K562 (cell line): Measurements from ENCODE around the gene BCKDK. TPM values are rescaled to one million over a fixed set of nuclear protein-coding genes. Genes with fewer than 3 reads are reported as not detected.
A peak's percentile ranks its signal among the peaks of the same experiment; 100 is the strongest.

Experiments used
- ATAC-seq: fragments of 200-7000 bp; cut with Tn5 transposase; 3 replicates; pipeline ENCODE4 v1.9.1; 2020; ENCODE audit warnings: moderate library complexity
- BruUV-seq: library from RNA; stranded (reverse); fragments of 400-500 nt; replicated peaks from 2 replicates; lab custom pipeline; 2021; lab: Mats Ljungman, UMichigan
- CTCF ChIA-PET: fragments of 300-600 bp; formaldehyde crosslinking; extraction: SDS; loops from one replicate; lab custom pipeline; 2021; ENCODE audit warnings: low intra/inter-chr PET ratio; lab: Yijun Ruan, JAX
- POLR2A ChIA-PET: fragments of 300-600, 350-650 bp; sonication (Branson Sonifier 250); formaldehyde crosslinking; extraction: SDS; loops from one replicate; lab custom pipeline; 2021; ENCODE audit warnings: antibody characterized with exemption, inconsistent platforms; lab: Yijun Ruan, JAX
- DNase-seq, 4 experiments: peaks; one replicate each; pipeline versions ENCODE4 v3.0.0 to v3.0.0-alpha.2; 2011 to 2018; ENCODE audit warnings: low spot score in 3 of 4, mixed read lengths in 3 of 4; ENCODE audit errors: extremely low read depth in 1 of 4
- FAIRE-seq: peaks from 2 replicates; lab custom pipeline; 2011; peaks lifted over from hg19 to GRCh38; lab: Jason Lieb, UNC
- H2AFZ ChIP-seq: 2 replicates; pipeline ENCODE4 v1.6.0; 2011; ENCODE audit warnings: low read depth, low read length, control low read depth, inconsistent platforms
- H3K27ac ChIP-seq: fragments of 200-600 bp; 3 replicates; pipeline ENCODE4 v1.8.0; 2011; ENCODE audit warnings: low read depth, mild to moderate bottlenecking, control low read depth, inconsistent platforms, low read length, moderate library complexity, mixed read lengths; ENCODE audit errors: extremely low read depth
- H3K27me3 ChIP-seq, 2 experiments: fragments of 300-600 bp in 1 of 2; 2 replicates in 1 of 2; 3 replicates in 1 of 2; pipeline versions ENCODE4 v1.6.0 to v1.8.0; 2011; ENCODE audit warnings: inconsistent platforms in 2 of 2, low read length in 2 of 2, mild to moderate bottlenecking in 1 of 2, mixed read lengths in 1 of 2, moderate library complexity in 1 of 2; ENCODE audit not compliant: control insufficient read depth in 2 of 2, insufficient read depth in 2 of 2
- H3K36me3 ChIP-seq: fragments of 300-600 bp; 3 replicates; pipeline ENCODE4 v1.8.0; 2011; ENCODE audit warnings: mild to moderate bottlenecking, low read length, inconsistent platforms; ENCODE audit not compliant: control insufficient read depth, insufficient read depth
- H3K4me1 ChIP-seq, 2 experiments: fragments of 200-600 bp in 1 of 2; replicated peaks in 1 of 2; 2 replicates in 1 of 2; 3 replicates in 1 of 2; pipeline versions ENCODE4 v1.5.1 to v1.8.0; 2011; ENCODE audit warnings: inconsistent platforms in 2 of 2, low read length in 2 of 2, mild to moderate bottlenecking in 1 of 2, mixed read lengths in 1 of 2, moderate library complexity in 1 of 2; ENCODE audit not compliant: control insufficient read depth in 2 of 2, insufficient read depth in 2 of 2
- H3K4me2 ChIP-seq: 2 replicates; pipeline ENCODE4 v1.6.1; 2011; ENCODE audit warnings: low read length, control low read depth, inconsistent platforms, mixed read lengths; ENCODE audit not compliant: insufficient read depth
- H3K4me3 ChIP-seq: fragments of 200-600 bp; sonication (generic), shearing (Covaris generic); 2 replicates; pipeline ENCODE4 v1.5.1; 2016; ENCODE audit warnings: control low read depth, inconsistent platforms
- H3K79me2 ChIP-seq: fragments of 200-600 bp; 3 replicates; pipeline ENCODE4 v1.8.0; 2011; ENCODE audit warnings: low read length, inconsistent platforms; ENCODE audit not compliant: control insufficient read depth, insufficient read depth
- H3K9ac ChIP-seq, 2 experiments: 2 replicates each; pipeline versions ENCODE4 v1.6.0 to v1.6.1; 2011; ENCODE audit warnings: low read depth in 2 of 2, low read length in 2 of 2, control low read depth in 1 of 2, inconsistent platforms in 1 of 2, mild to moderate bottlenecking in 1 of 2, mixed read lengths in 1 of 2; ENCODE audit not compliant: insufficient read depth in 1 of 2
- H3K9me1 ChIP-seq: one replicate; pipeline ENCODE4 v1.6.0; 2011; ENCODE audit warnings: inconsistent platforms, mild to moderate bottlenecking, low read length, moderate library complexity; ENCODE audit not compliant: control insufficient read depth, insufficient read depth
- H3K9me3 ChIP-seq: replicated peaks from 2 replicates; pipeline ENCODE4 v1.5.1; 2011; ENCODE audit warnings: low read depth, low read length, inconsistent platforms; ENCODE audit not compliant: control insufficient read depth, insufficient read depth
- H4K20me1 ChIP-seq: replicated peaks from 2 replicates; pipeline ENCODE4 v1.6.1; 2011; ENCODE audit warnings: low read length, inconsistent platforms, mixed read lengths; ENCODE audit not compliant: control insufficient read depth, insufficient read depth
- CEBPB ChIP-seq: fragments of 450-650 bp; IDR thresholded peaks from 2 replicates; pipeline ENCODE4 v1.6.1; 2016; ENCODE audit warnings: missing genetic modification characterization, missing compliant biosample characterization
- CUX1 ChIP-seq: fragments of 200-800 bp; sonication (Bioruptor generic); IDR thresholded peaks from 2 replicates; pipeline ENCODE4 v1.6.1; 2016; ENCODE audit warnings: missing genetic modification characterization, missing compliant biosample characterization
- ILF3 ChIP-seq: fragments of 450-650 bp; IDR thresholded peaks from 2 replicates; pipeline ENCODE4 v1.6.1; 2018; ENCODE audit warnings: antibody characterized with exemption, mild to moderate bottlenecking, moderate library complexity, borderline replicate concordance
- KAT7 ChIP-seq: sonication (generic); formaldehyde crosslinking; IDR thresholded peaks from 2 replicates; pipeline ENCODE4 v1.8.0; 2022; ENCODE audit warnings: missing genetic modification reagents, mild to moderate bottlenecking, borderline replicate concordance
- MXD1 ChIP-seq: fragments of 250-450 bp; sonication (Bioruptor Pico); IDR thresholded peaks from 2 replicates; pipeline ENCODE4 v1.8.0; 2021; ENCODE audit warnings: borderline replicate concordance, mild to moderate bottlenecking, moderate library complexity; ENCODE audit not compliant: poor library complexity, severe bottlenecking
- POLR2G ChIP-seq: fragments of 200-400 bp; formaldehyde crosslinking; IDR thresholded peaks from 2 replicates; pipeline ENCODE4 v1.6.1; 2017; ENCODE audit warnings: low read depth, mild to moderate bottlenecking, antibody characterized with exemption, low read length, moderate library complexity
- RBFOX2 ChIP-seq: fragments of 200-400 bp; formaldehyde crosslinking; IDR thresholded peaks from 2 replicates; pipeline ENCODE4 v1.6.1; 2017; ENCODE audit warnings: low read depth, mild to moderate bottlenecking, low read length, moderate library complexity
- SAP30 ChIP-seq: fragments of 200-600 bp; sonication (generic); IDR thresholded peaks from 2 replicates; pipeline ENCODE4 v1.6.1; 2012; ENCODE audit warnings: borderline replicate concordance, low read depth, mild to moderate bottlenecking, moderate library complexity, low read length, control low read depth, inconsistent platforms; ENCODE audit not compliant: insufficient read depth, poor library complexity, severe bottlenecking
- SREBF1 ChIP-seq: fragments of 150-350 bp; IDR thresholded peaks from 2 replicates; pipeline ENCODE4 v1.6.1; 2014; ENCODE audit warnings: antibody characterized with exemption, low read depth, low read length, borderline replicate concordance
- WGBS: fragments of 100-300 bp; shearing (Covaris generic); methylation state at CpG from one replicate; pipeline ENCODE4 v1.1.6; 2016; ENCODE audit warnings: low coverage, mixed read lengths; ENCODE audit not compliant: insufficient coverage; ENCODE audit errors: missing lambda C conversion rate; 5-methylcytosine and 5-hydroxymethylcytosine counted together
- in situ Hi-C: fragments of 300-500 bp; cut with MboI; formaldehyde crosslinking; loops from 4 replicates; pipeline ENCODE4 v1.15.0; 2018; ENCODE audit warnings: inconsistent platforms, mixed read lengths
- intact Hi-C: fragments of 100-400 bp; cut with micrococcal nuclease; formaldehyde crosslinking; loops from 2 replicates; pipeline ENCODE4 v1.14.2; 2022
- polyA plus RNA-seq, 8 experiments: library from polyadenylated mRNA; depleted of rRNA in 4 of 8; stranded (reverse) in 5 of 8; unstranded in 3 of 8; fragments of >200 nt; fragmentation: Nextera tagmentation in 2 of 8; fragmentation: Illumina TruSeq in 1 of 8; extraction: Ambion mirVana in 2 of 8; extraction: Trizol in 1 of 8; gene quantifications; 2 replicates each; pipeline versions ENCODE4 v1.2.1 to v1.2.3, GENCODE V29; 2011 to 2014; ENCODE audit warnings: inconsistent platforms in 1 of 8, missing spikeins in 1 of 8
- total RNA-seq, 7 experiments: library from RNA; depleted of rRNA in 6 of 7; stranded (reverse); fragments of >200 nt in 6 of 7; fragmentation: Illumina TruSeq in 2 of 7; extraction: Trizol in 2 of 7; gene quantifications; 2 replicates each; pipeline versions ENCODE4 v1.2.1 to v1.2.3, GENCODE V29; 2011 to 2021; ENCODE audit warnings: low replicate concordance in 1 of 7

Gene BCKDK
- total and polyA plus RNA-seq, 9 of the 15 experiments (the other 6 are each of a cell fraction or from before 2014, with no cell fraction given) = 0.58 to 34.8 (median 13.1) TPM

- H3K27ac ChIP-seq = no peak overlapping the region
- H4K20me1 ChIP-seq = peaks cover 5% of the 10 kb centered on the region; the same call in 1 of the 2 replicates
- CTCF ChIA-PET = no interaction called here
- no peaks in the 10 kb centered on the region for H3K9me3 ChIP-seq
- intact Hi-C loops = no loop called here
- peaks cover 73% of the 10 kb centered on the region for H3K36me3 ChIP-seq
- no peaks in the 10 kb centered on the region for H3K27me3 ChIP-seq
- H3K4me2 ChIP-seq = no peak overlapping the region
- TF ChIP-seq SAP30 (no peak), POLR2G (peak; percentile 60), SREBF1 (no peak), ILF3 (no peak), RBFOX2 (peak; percentile 57), CUX1 (CRISPR knock-in tag) (no peak), MXD1 (CRISPR knock-in tag) (no peak), KAT7 (CRISPR knock-in tag) (no peak), CEBPB (no peak)
- ATAC-seq = no peak
- POLR2A ChIA-PET = interaction anchor here (0.6 to 1.8 kb wide), 6 partner anchors 8 to 359 kb away, joined by 3 to 6 read pairs (median 3); partner anchors contain the start of gene FUS
- no peak overlapping the region for H2AFZ ChIP-seq
- H3K4me3 ChIP-seq = no peak overlapping the region
- WGBS = 91% methylated on average over 15 of the region's 15 CpGs
- no peaks in the 10 kb centered on the region for H3K9me1 ChIP-seq
- FAIRE-seq = no peak
- in situ Hi-C loops = no loop called here
- no TSS peak for BruUV-seq
- peaks cover 39% of the 10 kb centered on the region for H3K79me2 ChIP-seq
- DNase-seq = no peak
- H3K9ac ChIP-seq = 0 out of 4 replicates have a peak overlapping the region, but pooled peaks of 1 of the 2 experiments have one; percentile 37
- H3K4me1 ChIP-seq = peaks cover 4 to 67% of the 10 kb centered on the region in 2 experiments; a peak in 3 of 5 replicates
Measured at GRCh38 chr16:31078597-31079341, 29.4 kb upstream of the BCKDK start.
